GM12872 (cell line): ENCODE data around the gene MAP2K1.

Experiments
- TF ChIP-seq, protein P1 (sequence below): IDR thresholded peaks from 3 replicates; pipeline ENCODE4 v1.5.1; 2011; ENCODE audit warnings: low read depth, mild to moderate bottlenecking, low read length, moderate library complexity; ENCODE audit not compliant: insufficient read depth

The MAP2K1 gene

GRCh38 chr15:66401130-66402021 lies 14.7 kb downstream of the MAP2K1 start:
- TF ChIP-seq, protein P1, sequence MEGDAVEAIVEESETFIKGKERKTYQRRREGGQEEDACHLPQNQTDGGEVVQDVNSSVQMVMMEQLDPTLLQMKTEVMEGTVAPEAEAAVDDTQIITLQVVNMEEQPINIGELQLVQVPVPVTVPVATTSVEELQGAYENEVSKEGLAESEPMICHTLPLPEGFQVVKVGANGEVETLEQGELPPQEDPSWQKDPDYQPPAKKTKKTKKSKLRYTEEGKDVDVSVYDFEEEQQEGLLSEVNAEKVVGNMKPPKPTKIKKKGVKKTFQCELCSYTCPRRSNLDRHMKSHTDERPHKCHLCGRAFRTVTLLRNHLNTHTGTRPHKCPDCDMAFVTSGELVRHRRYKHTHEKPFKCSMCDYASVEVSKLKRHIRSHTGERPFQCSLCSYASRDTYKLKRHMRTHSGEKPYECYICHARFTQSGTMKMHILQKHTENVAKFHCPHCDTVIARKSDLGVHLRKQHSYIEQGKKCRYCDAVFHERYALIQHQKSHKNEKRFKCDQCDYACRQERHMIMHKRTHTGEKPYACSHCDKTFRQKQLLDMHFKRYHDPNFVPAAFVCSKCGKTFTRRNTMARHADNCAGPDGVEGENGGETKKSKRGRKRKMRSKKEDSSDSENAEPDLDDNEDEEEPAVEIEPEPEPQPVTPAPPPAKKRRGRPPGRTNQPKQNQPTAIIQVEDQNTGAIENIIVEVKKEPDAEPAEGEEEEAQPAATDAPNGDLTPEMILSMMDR, result peak; percentile 38; the same call in 2 of the 3 replicates

DNA sequence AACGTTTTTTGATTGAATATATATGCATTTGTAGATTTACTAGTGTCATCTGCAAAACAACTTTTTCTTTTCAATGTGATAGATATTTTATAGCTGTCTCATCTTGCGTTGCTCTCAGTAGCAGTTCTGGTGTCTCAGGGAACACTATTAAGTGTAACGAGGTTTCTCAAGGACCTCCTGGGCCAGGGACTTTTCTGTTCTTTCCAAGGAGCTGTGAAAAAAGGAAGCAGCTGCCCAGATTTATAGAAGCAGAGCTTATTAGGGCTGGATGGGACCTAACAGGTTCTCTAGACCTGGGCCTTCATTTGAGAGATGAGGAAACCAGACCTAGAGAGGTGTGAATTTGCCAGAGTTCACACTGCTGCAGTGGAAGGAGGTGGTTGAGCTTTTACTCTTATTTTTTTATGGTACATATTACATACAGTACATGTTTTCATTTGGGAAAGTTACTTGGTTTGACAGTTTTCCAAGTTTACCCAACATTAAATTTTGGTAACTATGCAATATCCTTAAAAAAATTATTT lies 16.1 kb downstream of the MAP2K1 start:
- TF ChIP-seq, protein P1, result no peak

GRCh38 chr15:66403323-66403722 lies 16.6 kb downstream of the MAP2K1 start:
- TF ChIP-seq, protein P1, result no peak

- TF ChIP-seq, protein P1, result no peak
Observed at GRCh38 chr15:66404122-66404521, 17.4 kb downstream of the MAP2K1 start.

GRCh38 chr15:66404532-66404931 lies 17.8 kb downstream of the MAP2K1 start:
- TF ChIP-seq, protein P1, result peak; percentile 30; the same call in 1 of the 3 replicates

DNA sequence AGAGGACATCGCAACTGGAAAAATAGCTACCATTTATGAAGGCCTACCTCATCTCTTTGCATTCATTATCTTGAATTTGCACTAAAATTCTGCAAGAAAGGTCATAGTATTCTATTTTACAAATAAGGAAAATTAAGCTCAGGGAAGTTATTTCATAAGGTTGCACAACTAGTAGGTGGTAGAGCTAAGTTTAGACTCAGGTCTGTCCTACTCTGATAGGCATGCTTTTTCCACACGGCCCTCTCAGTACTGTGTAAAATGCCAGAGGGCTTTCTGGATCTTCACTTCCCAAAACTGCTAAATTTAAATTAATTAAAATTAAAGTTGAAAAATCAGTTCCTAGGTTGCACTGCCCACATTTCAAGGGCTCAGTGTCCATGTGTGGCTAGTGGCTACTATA lies 18.3 kb downstream of the MAP2K1 start:
- TF ChIP-seq, protein P1, result no peak

GRCh38 chr15:66405615-66406014 lies 18.9 kb downstream of the MAP2K1 start:
- TF ChIP-seq, protein P1, result no peak
